T follicular helper cell (primary cell): ENCODE data around the gene RAB4B.
"Not testable (repeated sequence)": the region's sequence is repeated elsewhere in the genome, so short reads cannot be mapped to it uniquely, and the experiment has no call there.

Source experiments
- DNase-seq: peaks from one replicate; pipeline ENCODE4 v3.0.0-alpha.2; 2020; ENCODE audit warnings: low read depth

RAB4B gene

GRCh38 chr19:40803857-40804782 is 26.1 kb downstream of the RAB4B start:
- peak; percentile 48 for DNase-seq

GRCh38 chr19:40804783-40805242 is 26.8 kb downstream of the RAB4B start:
- no peak for DNase-seq

GRCh38 chr19:40805258-40805868 is 27.3 kb downstream of the RAB4B start:
- no peak for DNase-seq

DNA sequence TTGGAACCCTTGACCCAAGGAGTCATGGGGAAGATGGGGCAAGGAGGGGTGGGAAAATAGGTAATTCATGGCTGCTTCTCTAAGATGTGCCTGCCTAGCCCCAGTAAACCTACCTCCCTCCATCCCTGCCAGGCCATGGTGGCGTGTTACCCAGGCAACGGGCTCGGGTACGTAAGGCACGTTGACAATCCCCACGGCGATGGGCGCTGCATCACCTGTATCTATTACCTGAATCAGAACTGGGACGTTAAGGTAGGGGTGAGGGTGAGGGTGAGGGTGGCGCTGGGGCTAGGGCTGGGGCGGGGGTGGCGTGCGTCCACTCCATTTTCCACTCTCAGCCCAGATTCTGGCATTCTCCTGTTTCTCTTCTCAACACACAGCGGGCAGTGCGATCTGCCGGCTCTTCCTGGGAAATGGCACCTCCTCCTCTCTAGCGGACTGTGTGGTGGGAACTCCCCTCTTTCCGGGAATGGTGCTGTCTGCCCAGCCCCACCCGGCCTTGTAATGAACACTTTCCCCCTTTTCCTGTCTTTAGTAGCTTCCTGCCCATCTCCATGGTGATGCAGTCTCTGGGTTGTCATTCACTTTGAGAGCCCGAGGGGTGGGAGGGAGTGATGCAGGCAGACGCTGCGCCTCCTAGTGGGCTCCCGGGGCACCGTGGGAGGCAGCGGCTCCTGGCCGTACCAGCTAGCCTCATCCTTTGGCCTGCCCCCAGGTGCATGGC is 28.5 kb downstream of the RAB4B start:
- peak; percentile 72 for DNase-seq

GRCh38 chr19:40807147-40808020 is 29.3 kb downstream of the RAB4B start:
- DNase-seq, result no peak

DNA sequence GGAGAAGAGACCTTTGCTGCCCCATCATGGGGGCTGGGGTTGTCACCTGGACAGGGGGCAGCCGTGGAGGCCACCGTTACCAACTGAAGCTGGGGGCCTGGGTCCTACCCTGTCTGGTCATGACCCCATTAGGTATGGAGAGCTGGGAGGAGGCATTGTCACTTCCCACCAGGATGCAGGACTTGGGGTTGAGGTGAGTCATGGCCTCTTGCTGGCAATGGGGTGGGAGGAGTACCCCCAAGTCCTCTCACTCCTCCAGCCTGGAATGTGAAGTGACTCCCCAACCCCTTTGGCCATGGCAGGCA is 29.9 kb downstream of the RAB4B start:
- no peak for DNase-seq

- DNase-seq, result no peak
Observed at GRCh38 chr19:40808497-40808896, 30.4 kb downstream of the RAB4B start.

DNA sequence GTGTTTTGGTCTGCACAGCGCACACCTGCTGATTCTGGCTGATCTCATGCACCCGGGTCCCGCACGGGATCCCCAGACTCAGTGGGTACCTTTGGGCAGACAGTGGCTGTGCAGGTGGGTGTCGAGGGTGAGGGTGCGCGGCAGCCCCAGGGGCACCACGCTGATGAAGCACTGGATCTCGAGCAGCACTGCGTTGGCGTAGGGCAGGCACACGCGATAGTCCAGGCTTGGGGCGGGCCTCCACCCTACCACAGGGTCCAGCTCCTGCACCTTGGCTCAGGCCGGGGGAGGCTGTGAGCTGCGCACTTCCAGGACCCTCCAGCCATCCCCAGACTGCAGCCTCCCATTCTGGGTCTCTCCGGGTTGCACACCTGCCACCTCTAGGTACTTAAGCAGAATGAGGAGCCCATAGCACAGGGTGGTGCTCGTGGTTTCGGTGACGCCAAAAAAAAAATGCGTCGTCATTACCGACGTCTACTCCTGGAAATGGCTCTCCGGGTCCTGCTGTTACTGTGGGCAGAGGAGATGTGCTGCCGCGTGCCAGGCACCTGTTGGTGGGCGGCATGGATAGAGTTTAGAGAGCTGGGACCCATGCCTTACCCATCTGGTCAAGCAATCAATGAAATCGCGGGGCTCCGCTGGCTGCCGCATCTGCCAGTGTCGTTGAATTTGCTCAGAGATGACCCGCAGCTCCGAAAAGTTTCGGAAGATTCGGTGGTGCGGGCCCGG is 31.5 kb downstream of the RAB4B start:
- no peak for DNase-seq

GRCh38 chr19:40810160-40810559 is 32.1 kb downstream of the RAB4B start:
- no peak for DNase-seq

- not testable (repeated sequence) for DNase-seq
Observed at GRCh38 chr19:40810649-40811408, 32.8 kb downstream of the RAB4B start.

DNA sequence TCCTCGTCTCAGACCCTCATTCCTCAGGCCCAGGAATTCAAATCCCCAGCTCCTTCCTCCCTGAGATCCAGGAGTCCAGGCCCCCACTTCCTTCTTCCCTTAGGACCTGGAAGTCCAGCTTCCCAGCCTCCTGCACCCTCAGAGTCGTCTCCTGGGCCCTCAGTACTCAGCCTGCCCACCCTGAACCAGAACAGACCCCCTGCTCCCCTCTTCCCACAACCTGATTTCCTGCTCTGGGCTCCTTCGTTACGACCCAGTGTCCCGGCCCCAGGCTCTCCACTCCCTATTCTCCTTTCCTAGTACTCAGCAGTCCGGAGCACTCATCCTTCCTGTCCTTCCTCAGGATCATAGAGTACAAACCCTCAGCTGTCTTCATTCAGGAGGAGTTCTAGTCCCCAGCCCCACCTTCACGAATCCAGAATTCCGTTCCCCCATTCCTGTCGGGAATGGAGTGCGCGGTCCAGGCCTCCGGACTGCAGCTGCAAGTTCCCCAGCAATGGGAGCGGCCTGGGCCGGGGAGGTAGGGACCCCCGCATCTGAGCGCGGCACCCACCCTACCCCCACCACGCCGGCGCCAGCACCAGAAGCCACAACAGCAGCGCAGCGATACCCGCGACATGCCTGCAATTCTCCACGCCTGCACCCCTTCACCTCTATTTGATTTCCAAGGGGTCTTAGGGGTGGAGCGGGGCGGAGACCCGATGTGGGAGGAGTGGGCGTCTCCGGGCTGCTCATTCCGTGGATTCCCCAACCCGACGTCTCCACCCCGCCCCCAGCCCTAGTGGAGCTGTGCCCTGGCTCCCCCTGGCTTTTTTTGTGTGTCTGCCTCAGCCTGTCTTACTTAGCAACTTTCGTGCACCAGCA is 33.7 kb downstream of the RAB4B start:
- no peak for DNase-seq

GRCh38 chr19:40812571-40812970 is 34.5 kb downstream of the RAB4B start:
- not testable (repeated sequence) for DNase-seq

GRCh38 chr19:40813182-40813581 is 35.1 kb downstream of the RAB4B start:
- no peak for DNase-seq

GRCh38 chr19:40815223-40815622 is 37.2 kb downstream of the RAB4B start:
- no peak for DNase-seq

DNA sequence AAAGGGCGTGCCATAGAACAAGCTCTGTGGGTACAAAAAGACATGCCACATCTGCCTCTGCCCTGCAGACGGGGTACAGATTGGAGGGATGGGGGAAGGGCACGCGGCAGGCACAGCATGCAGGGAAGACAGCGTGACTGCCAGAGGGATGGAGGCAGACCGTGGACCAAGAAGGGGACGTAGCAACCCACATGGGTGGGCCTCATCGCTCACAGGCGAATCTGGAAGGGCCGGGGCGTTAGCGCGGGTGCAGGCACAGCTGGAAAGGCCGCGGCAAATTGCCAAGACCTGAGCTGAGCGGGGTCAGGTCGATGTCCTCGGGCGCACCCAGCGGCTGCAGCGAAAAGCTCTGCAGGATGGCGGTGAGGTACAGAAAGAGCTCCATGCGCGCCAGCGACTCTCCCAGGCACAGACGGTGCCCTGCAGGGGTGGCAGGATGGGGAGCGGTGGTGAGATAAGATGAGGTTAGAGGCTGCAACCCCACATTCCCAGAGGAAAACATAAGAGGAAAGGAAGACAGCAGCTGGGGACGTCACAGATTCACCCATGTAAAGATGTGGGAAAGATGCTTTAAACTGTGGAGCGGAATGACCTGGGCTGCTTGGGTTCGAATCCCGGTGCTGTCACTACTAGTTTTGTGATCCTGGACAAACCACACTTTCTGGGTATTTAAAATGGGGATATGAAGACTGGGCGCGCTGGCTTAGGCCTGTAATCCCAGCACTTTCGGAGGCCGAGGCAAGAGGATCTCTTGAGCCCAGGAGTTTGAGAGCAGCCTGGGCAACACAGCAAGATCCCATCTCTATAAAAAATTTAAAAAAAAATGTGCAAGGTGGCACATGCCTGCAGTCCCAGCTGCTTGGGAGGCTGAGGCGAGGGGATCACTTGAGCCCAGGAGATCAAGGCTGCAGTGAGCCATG is 40.7 kb downstream of the RAB4B start:
- peak; percentile 65 for DNase-seq

DNA sequence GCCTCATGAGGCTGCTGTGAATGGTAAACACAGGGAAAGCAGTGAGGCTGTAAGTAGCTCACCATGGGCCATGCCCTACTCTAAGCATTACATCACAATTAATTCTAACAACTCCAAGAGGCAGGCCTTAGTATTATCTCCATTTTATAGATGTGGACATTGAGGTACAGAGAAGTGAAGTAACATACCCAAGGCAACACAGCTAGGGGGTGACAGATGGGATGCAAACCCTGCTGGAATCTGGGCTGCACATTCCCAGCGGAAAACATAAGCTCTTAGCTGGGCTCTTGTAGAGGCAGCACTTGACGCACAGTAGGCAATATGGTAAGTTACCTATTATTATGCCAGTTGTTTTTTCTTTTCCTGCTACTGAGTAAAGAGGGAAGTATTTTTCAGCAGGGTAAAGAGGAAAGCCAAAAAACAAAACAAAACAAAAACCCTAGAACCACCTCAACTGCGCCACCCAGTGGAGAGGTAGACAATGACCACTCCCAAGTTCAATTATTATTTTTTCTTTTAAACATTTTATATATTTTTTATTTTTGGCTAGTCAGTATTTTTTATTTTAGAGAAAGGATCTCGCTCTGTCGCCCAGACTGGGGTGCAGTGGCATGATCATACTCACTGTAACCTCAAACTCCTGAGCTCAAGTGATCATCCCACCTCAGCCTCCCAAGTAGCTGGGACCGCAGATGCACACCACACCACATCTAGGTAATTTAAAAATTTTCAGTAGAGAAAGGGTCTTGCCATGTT is 41.6 kb downstream of the RAB4B start:
- peak; percentile 58 for DNase-seq

- DNase-seq, result no peak
Observed at GRCh38 chr19:40822161-40822560, 44.1 kb downstream of the RAB4B start.
